Panc1 (cell line): Measurements from ENCODE around the gene CAMK1D. TPM values are rescaled to one million over a fixed set of nuclear protein-coding genes. Genes with fewer than 3 reads are reported as not detected.
A peak's percentile ranks its signal among the peaks of the same experiment; 100 is the strongest.

Experiments
- ATAC-seq: fragments of 200-7000 bp; cut with Tn5 transposase; 2 replicates; pipeline ENCODE4 v1.9.1; 2020; ENCODE audit warnings: mild to moderate bottlenecking, moderate library complexity
- BruUV-seq: library from RNA; stranded (reverse); fragments of 400-500 nt; replicated peaks from 2 replicates; lab custom pipeline; 2021; lab: Mats Ljungman, UMichigan
- CTCF ChIA-PET: fragments of 300-600 bp; sonication (Branson Sonifier 250); formaldehyde crosslinking; loops from one replicate; lab custom pipeline; 2022; ENCODE audit warnings: antibody characterized with exemption; lab: Charles Lee
- POLR2A ChIA-PET: fragments of 300-600 bp; sonication (Branson Sonifier 250); formaldehyde crosslinking; loops from one replicate; lab custom pipeline; 2022; ENCODE audit warnings: antibody characterized with exemption; lab: Charles Lee
- DNase-seq: peaks from one replicate; pipeline ENCODE4 v3.0.0-alpha.2; 2010; ENCODE audit warnings: low read depth, low spot score
- H3K27ac ChIP-seq: 2 replicates; pipeline ENCODE4 v1.5.1; 2011; ENCODE audit warnings: mild to moderate bottlenecking, low read length, inconsistent platforms
- H3K27me3 ChIP-seq: fragments of 200-500 bp; sonication (Bioruptor generic); 2 replicates; pipeline ENCODE4 v1.6.0; 2014; ENCODE audit warnings: low read length, inconsistent platforms; ENCODE audit not compliant: control insufficient read depth, insufficient read depth
- H3K36me3 ChIP-seq: fragments of 200-500 bp; sonication (Bioruptor generic); 2 replicates; pipeline ENCODE4 v1.5.1; 2014; ENCODE audit warnings: inconsistent platforms, mild to moderate bottlenecking, low read length, moderate library complexity; ENCODE audit not compliant: control insufficient read depth, insufficient read depth
- H3K4me1 ChIP-seq: 2 replicates; pipeline ENCODE4 v1.5.1; 2011; ENCODE audit warnings: inconsistent platforms, mild to moderate bottlenecking, low read length, moderate library complexity; ENCODE audit not compliant: control insufficient read depth, insufficient read depth
- H3K4me3 ChIP-seq, 2 experiments: 2 replicates each; pipeline ENCODE4 v1.5.1; 2011 to 2012; ENCODE audit warnings: low read depth in 2 of 2, low read length in 2 of 2, mild to moderate bottlenecking in 2 of 2, inconsistent platforms in 1 of 2, moderate library complexity in 1 of 2
- H3K9me3 ChIP-seq: fragments of 200-500 bp; sonication (Bioruptor generic); 2 replicates; pipeline ENCODE4 v1.5.1; 2014; ENCODE audit warnings: low read depth, mild to moderate bottlenecking, inconsistent platforms, low read length, moderate library complexity; ENCODE audit not compliant: control insufficient read depth, insufficient read depth
- CTCF ChIP-seq: fragments of 450-650 bp; IDR thresholded peaks from 2 replicates; pipeline ENCODE4 v1.5.1; 2017; ENCODE audit warnings: mild to moderate bottlenecking
- POLR2AphosphoS5 ChIP-seq: IDR thresholded peaks from 2 replicates; pipeline ENCODE4 v1.6.1; 2012; ENCODE audit warnings: mild to moderate bottlenecking, low read depth, low read length, moderate library complexity
- REST ChIP-seq, 2 experiments: IDR thresholded peaks; 2 replicates each; pipeline ENCODE4 v1.6.1; 2011 to 2012; ENCODE audit warnings: low read depth in 2 of 2, control low read depth in 1 of 2, low read length in 1 of 2, mild to moderate bottlenecking in 1 of 2, moderate library complexity in 1 of 2; ENCODE audit not compliant: insufficient read depth in 1 of 2
- SIN3A ChIP-seq: IDR thresholded peaks from 2 replicates; pipeline ENCODE4 v1.6.1; 2012; ENCODE audit warnings: low read depth, mild to moderate bottlenecking, low read length, moderate library complexity, borderline replicate concordance; ENCODE audit not compliant: insufficient read depth
- TCF7L2 ChIP-seq: IDR thresholded peaks from 2 replicates; pipeline ENCODE4 v1.6.1; 2011; ENCODE audit warnings: mild to moderate bottlenecking, low read depth, low read length, inconsistent platforms
- in situ Hi-C: cut with HindIII; loops from 2 replicates; pipeline ENCODE4 v1.10.0; 2016; ENCODE audit warnings: low sequenced_read_pairs, low pct_unique_long_range_greater_than_20kb
- intact Hi-C: fragments of 100-400 bp; cut with micrococcal nuclease; formaldehyde crosslinking; loops from one replicate; pipeline ENCODE4 v1.10.0; 2022; ENCODE audit not compliant: unreplicated experiment
- total RNA-seq: library from RNA; stranded (reverse); gene quantifications from one replicate; pipeline ENCODE4 v1.2.1, GENCODE V29; 2021; ENCODE audit not compliant: unreplicated experiment

CAMK1D gene
- total RNA-seq, 1 experiment from 2014 or later = 5.7 TPM

- intact Hi-C loops = no loop called here
- POLR2A ChIA-PET = no interaction called here
- peaks cover 29% of the 10 kb centered on the region for H3K4me1 ChIP-seq
Observed at GRCh38 chr10:12705943-12706342, 356.6 kb downstream of the CAMK1D start.

GRCh38 chr10:12707461-12708185 lies 358.3 kb downstream of the CAMK1D start:
- in situ Hi-C loops = no loop called here
- no peaks in the 10 kb centered on the region for H3K27me3 ChIP-seq
- no peaks in the 10 kb centered on the region for H3K36me3 ChIP-seq
- POLR2A ChIA-PET = no interaction called here
- no peak overlapping the region for H3K4me3 ChIP-seq
- intact Hi-C loops = no loop called here
- TF ChIP-seq TCF7L2 = peak; percentile 98
- no peak for TF ChIP-seq REST (IDR thresholded peaks at IDR 0.05; ENCODE audit: insufficient read depth in 1 of 2, low read depth in 2 of 2, low read length in 1 of 2)
- peak; percentile 47 for TF ChIP-seq CTCF
- TF ChIP-seq POLR2AphosphoS5 = no peak
- TF ChIP-seq SIN3A = no peak
- H3K9me3 ChIP-seq = no peaks in the 10 kb centered on the region
- BruUV-seq = no TSS peak
- peak overlapping the region; percentile 76 for H3K27ac ChIP-seq
- H3K4me1 ChIP-seq = peaks cover 31% of the 10 kb centered on the region
- DNase-seq (no peak), ATAC-seq (peak; percentile 85)
- CTCF ChIA-PET = interaction anchor here (0.6 kb wide), 1 partner anchor 363 kb away, joined by 6 read pairs; no protein-coding TSS in a partner anchor

More at GRCh38 chr10:12705943-12706342, 356.6 kb downstream of the CAMK1D start:
- Histone ChIP-seq H3K27ac (peak overlapping the region; percentile 29; the same call in 1 of the 2 replicates), H3K27me3 (no peaks in the 10 kb centered on the region), H3K4me3 (no peak overlapping the region), H3K36me3 (no peaks in the 10 kb centered on the region), H3K9me3 (no peaks in the 10 kb centered on the region)
- CTCF ChIA-PET = interaction anchor here (0.6 kb wide), 1 partner anchor 54 kb away, joined by 4 read pairs; no protein-coding TSS in a partner anchor
- no peak for DNase-seq
- TF ChIP-seq TCF7L2 = no peak
- TF ChIP-seq SIN3A = no peak
- BruUV-seq = no TSS peak
- in situ Hi-C loops = no loop called here
- ATAC-seq = no peak

GRCh38 chr10:12709000-12709401 lies 359.7 kb downstream of the CAMK1D start:
- Histone ChIP-seq H3K9me3 (no peaks in the 10 kb centered on the region), H3K27me3 (no peaks in the 10 kb centered on the region), H3K27ac (peak overlapping the region; percentile 71; the same call in 1 of the 2 replicates), H3K36me3 (no peaks in the 10 kb centered on the region), H3K4me1 (peaks cover 31% of the 10 kb centered on the region), H3K4me3 (no peak overlapping the region)
- ChIA-PET POLR2A (no interaction called here), CTCF (interaction anchor here (0.5 kb wide), 1 partner anchor 194 kb away, joined by 3 read pairs; no protein-coding TSS in a partner anchor)
- BruUV-seq = no TSS peak
- DNase-seq = no peak
- in situ Hi-C loops = no loop called here
- no peak for ATAC-seq
- intact Hi-C loops = no loop called here
- TF ChIP-seq POLR2AphosphoS5 (no peak), CTCF (no peak), TCF7L2 (no peak), REST (IDR thresholded peaks at IDR 0.05; ENCODE audit: insufficient read depth in 1 of 2, low read depth in 2 of 2, low read length in 1 of 2) (no peak), SIN3A (no peak)
